H1 (cell line): Measurements from ENCODE around the gene MOB2. TPM values are rescaled to one million over a fixed set of nuclear protein-coding genes. Genes with fewer than 3 reads are reported as not detected.

Experiments
- CTCF ChIA-PET: fragments of 300-600 bp; sonication (Branson Sonifier 250); formaldehyde crosslinking; loops from one replicate; lab custom pipeline; 2021; ENCODE audit not compliant: partially characterized antibody; lab: Charles Lee
- POLR2A ChIA-PET: fragments of 300-600 bp; sonication (Branson Sonifier 250); formaldehyde crosslinking; loops from one replicate; lab custom pipeline; 2021; ENCODE audit warnings: inconsistent platforms; ENCODE audit not compliant: partially characterized antibody; lab: Charles Lee
- DNase-seq, 2 experiments: peaks; one replicate each; pipeline versions ENCODE4 v3.0.0 to v3.0.0-alpha.2; 2010 to 2022; ENCODE audit warnings: low spot score in 2 of 2, low read depth in 1 of 2, mixed read lengths in 1 of 2
- FAIRE-seq: peaks from 2 replicates; lab custom pipeline; 2011; peaks lifted over from hg19 to GRCh38; lab: Jason Lieb, UNC
- H2AFZ ChIP-seq: 2 replicates; pipeline ENCODE4 v1.8.1; 2012; ENCODE audit warnings: low read length, inconsistent platforms
- H2AK5ac ChIP-seq: 2 replicates; pipeline ENCODE4 v1.6.1; 2013; ENCODE audit warnings: low read depth, low read length
- H2BK120ac ChIP-seq: replicated peaks from 2 replicates; pipeline ENCODE3; 2013; ENCODE audit warnings: low read depth, low read length, inconsistent platforms
- H2BK12ac ChIP-seq: 2 replicates; pipeline ENCODE4 v1.6.1; 2013; ENCODE audit warnings: low read depth, low read length
- H2BK15ac ChIP-seq: 2 replicates; pipeline ENCODE4 v1.6.1; 2013; ENCODE audit warnings: low read length
- H2BK20ac ChIP-seq: 2 replicates; pipeline ENCODE4 v1.6.1; 2013; ENCODE audit warnings: low read length
- H2BK5ac ChIP-seq: 2 replicates; pipeline ENCODE4 v1.6.1; 2013; ENCODE audit warnings: low read depth, low read length
- H3K14ac ChIP-seq: 2 replicates; pipeline ENCODE4 v1.6.1; 2013; ENCODE audit warnings: inconsistent platforms; ENCODE audit not compliant: insufficient read length
- H3K18ac ChIP-seq: 2 replicates; pipeline ENCODE4 v1.6.1; 2013; ENCODE audit warnings: low read length; ENCODE audit errors: extremely low read depth
- H3K23ac ChIP-seq: 2 replicates; pipeline ENCODE4 v1.6.1; 2013; ENCODE audit warnings: inconsistent platforms; ENCODE audit not compliant: insufficient read length
- H3K23me2 ChIP-seq: 2 replicates; pipeline ENCODE4 v1.6.1; 2013; ENCODE audit warnings: low read depth, low read length
- H3K27ac ChIP-seq: 2 replicates; pipeline ENCODE4 v1.6.1; 2011; ENCODE audit warnings: low read depth, low read length, inconsistent platforms
- H3K27me3 ChIP-seq, 4 experiments: replicated peaks in 1 of 4; 1 replicate in 1 of 4; 2 replicates in 3 of 4; pipeline versions ENCODE4 v1.6.1 to v1.8.1; 2011 to 2013; ENCODE audit warnings: low read length in 3 of 4, mild to moderate bottlenecking in 3 of 4, inconsistent platforms in 2 of 4, mixed read lengths in 2 of 4, moderate library complexity in 1 of 4; ENCODE audit not compliant: control insufficient read depth in 3 of 4, insufficient read depth in 3 of 4; ENCODE audit errors: extremely low read depth in 1 of 4
- H3K36me3 ChIP-seq, 4 experiments: 2 replicates each; pipeline versions ENCODE4 v1.6.1 to v1.8.1; 2011 to 2013; ENCODE audit warnings: mild to moderate bottlenecking in 4 of 4, low read length in 3 of 4, moderate library complexity in 2 of 4, control low read depth in 1 of 4, inconsistent platforms in 1 of 4; ENCODE audit not compliant: insufficient read depth in 4 of 4, control insufficient read depth in 2 of 4
- H3K4ac ChIP-seq: replicated peaks from 2 replicates; pipeline ENCODE3; 2013; ENCODE audit warnings: low read length, low read depth, mixed read lengths, inconsistent platforms; ENCODE audit not compliant: insufficient read length
- H3K4me1 ChIP-seq, 4 experiments: replicated peaks in 1 of 4; 1 replicate in 1 of 4; 2 replicates in 3 of 4; pipeline versions ENCODE4 v1.6.1 to v1.8.1; 2011 to 2013; ENCODE audit warnings: low read length in 3 of 4, inconsistent platforms in 2 of 4, mixed read lengths in 1 of 4; ENCODE audit not compliant: insufficient read depth in 4 of 4, control insufficient read depth in 3 of 4
- H3K4me2 ChIP-seq, 2 experiments: 2 replicates each; pipeline versions ENCODE4 v1.6.1 to v1.8.1; 2011 to 2013; ENCODE audit warnings: low read depth in 2 of 2, low read length in 2 of 2, control low read depth in 1 of 2, inconsistent platforms in 1 of 2, mild to moderate bottlenecking in 1 of 2; ENCODE audit not compliant: insufficient read depth in 1 of 2
- H3K4me3 ChIP-seq, 4 experiments: fragments of 200-600, 300-600 bp in 1 of 4; sonication (generic), shearing (Covaris generic), sonication (Bioruptor Twin) in 1 of 4; 2 replicates each; pipeline versions ENCODE4 v1.5.1 to v1.8.1; 2011 to 2016; ENCODE audit warnings: low read length in 4 of 4, low read depth in 3 of 4, control low read depth in 2 of 4, inconsistent platforms in 2 of 4, mild to moderate bottlenecking in 2 of 4, mixed read lengths in 1 of 4, moderate library complexity in 1 of 4; ENCODE audit not compliant: insufficient read depth in 2 of 4; ENCODE audit errors: extremely low read depth in 1 of 4
- H3K56ac ChIP-seq: replicated peaks from 2 replicates; pipeline ENCODE3; 2013; ENCODE audit warnings: low read depth, mild to moderate bottlenecking, mixed read lengths, low read length, inconsistent platforms; ENCODE audit not compliant: insufficient read length
- H3K79me1 ChIP-seq: 2 replicates; pipeline ENCODE4 v1.6.1; 2013; ENCODE audit warnings: low read depth, low read length, control low read depth
- H3K79me2 ChIP-seq, 2 experiments: 2 replicates each; pipeline versions ENCODE4 v1.6.1 to v1.8.1; 2012 to 2013; ENCODE audit warnings: low read length in 2 of 2, mild to moderate bottlenecking in 2 of 2, inconsistent platforms in 1 of 2; ENCODE audit not compliant: insufficient read depth in 2 of 2, control insufficient read depth in 1 of 2
- H3K9ac ChIP-seq, 4 experiments: replicated peaks in 1 of 4; 1 replicate in 1 of 4; 2 replicates in 3 of 4; pipeline versions ENCODE4 v1.6.1 to v1.8.1; 2011 to 2013; ENCODE audit warnings: low read depth in 3 of 4, low read length in 3 of 4, control low read depth in 2 of 4, mild to moderate bottlenecking in 2 of 4, moderate library complexity in 2 of 4, inconsistent platforms in 1 of 4; ENCODE audit errors: extremely low read depth in 1 of 4
- H3K9me3 ChIP-seq, 2 experiments: 2 replicates each; pipeline versions ENCODE4 v1.6.1 to v1.8.1; 2012 to 2013; ENCODE audit warnings: mild to moderate bottlenecking in 2 of 2, moderate library complexity in 2 of 2, control low read depth in 1 of 2, inconsistent platforms in 1 of 2, low read depth in 1 of 2, low read length in 1 of 2, mixed read lengths in 1 of 2; ENCODE audit not compliant: insufficient read depth in 2 of 2
- H4K20me1 ChIP-seq, 2 experiments: replicated peaks in 1 of 2; 2 replicates each; pipeline versions ENCODE3 to v1.8.1; 2011 to 2013; ENCODE audit warnings: inconsistent platforms in 2 of 2, low read length in 2 of 2, mild to moderate bottlenecking in 1 of 2; ENCODE audit not compliant: insufficient read depth in 2 of 2, control insufficient read depth in 1 of 2
- H4K5ac ChIP-seq: 2 replicates; pipeline ENCODE4 v1.6.1; 2013; ENCODE audit warnings: low read length, low read depth, mixed read lengths, inconsistent platforms; ENCODE audit not compliant: insufficient read length
- H4K8ac ChIP-seq: 2 replicates; pipeline ENCODE4 v1.8.0; 2013; ENCODE audit warnings: mild to moderate bottlenecking, moderate library complexity, low read length, inconsistent platforms; ENCODE audit not compliant: insufficient read depth; ENCODE audit errors: extremely low read depth
- H4K91ac ChIP-seq: replicated peaks from 2 replicates; pipeline ENCODE3; 2013; ENCODE audit warnings: low read length, mixed read lengths, inconsistent platforms; ENCODE audit not compliant: insufficient read length
- ASH2L ChIP-seq: fragments of 200-600, 300-600 bp; sonication (generic); IDR thresholded peaks from one replicate; pipeline ENCODE4 v1.7.1; 2017; ENCODE audit warnings: low read length
- GABPA ChIP-seq: IDR thresholded peaks from 2 replicates; pipeline ENCODE4 v1.6.1; 2011; ENCODE audit warnings: mild to moderate bottlenecking, low read length, moderate library complexity, borderline replicate concordance; ENCODE audit not compliant: insufficient read depth
- HDAC6 ChIP-seq: IDR thresholded peaks from one replicate; pipeline ENCODE4 v1.7.1; 2012; ENCODE audit warnings: low read depth, mild to moderate bottlenecking, inconsistent platforms, low read length, moderate library complexity
- SP1 ChIP-seq: IDR thresholded peaks from 2 replicates; pipeline ENCODE4 v1.6.1; 2011; ENCODE audit warnings: low read depth, low read length
- ZNF274 ChIP-seq: IDR thresholded peaks from 2 replicates; pipeline ENCODE4 v1.7.0; 2012; ENCODE audit warnings: low read length, borderline replicate concordance; ENCODE audit errors: extremely low read depth
- WGBS, 2 experiments: shearing (Covaris generic) in 1 of 2; methylation state at CpG; one replicate each; pipeline versions ENCODE4 v1.1.6 to v1.1.7; 2013 to 2015; ENCODE audit warnings: low lambda C conversion rate in 2 of 2, mixed read lengths in 2 of 2, inconsistent platforms in 1 of 2, low coverage in 1 of 2, missing lambda C conversion rate in 1 of 2; ENCODE audit not compliant: insufficient replicate concordance in 2 of 2, insufficient coverage in 1 of 2, insufficient read length in 1 of 2; ENCODE audit errors: extremely low coverage in 1 of 2, missing lambda C conversion rate in 1 of 2; 5-methylcytosine and 5-hydroxymethylcytosine counted together
- polyA plus RNA-seq, 7 experiments: library from polyadenylated mRNA; depleted of rRNA in 3 of 7; stranded (reverse) in 5 of 7; unstranded in 2 of 7; fragments of >200 nt in 5 of 7; fragments of 200-250 nt in 2 of 7; gene quantifications; 1 replicate in 5 of 7; 2 replicates in 1 of 7; 4 replicates in 1 of 7; pipeline versions ENCODE4 v1.2.1 to v1.2.3, GENCODE V29; 2011 to 2013; ENCODE audit warnings: missing spikeins in 2 of 7, mixed read lengths in 2 of 7
- total RNA-seq: library from RNA; stranded (reverse); fragmentation: NEBNext Ultra II Directional; extraction: Animal tissue kit (Norgen Biotek cat#: 25700); gene quantifications from 2 replicates; pipeline ENCODE4 v1.2.1, GENCODE V29; 2021
- TF ChIP-seq, protein P1 (sequence below): IDR thresholded peaks from 2 replicates; pipeline ENCODE4 v1.6.1; 2011; ENCODE audit warnings: low read depth, mild to moderate bottlenecking, low read length; ENCODE audit not compliant: insufficient read depth
- TF ChIP-seq, protein P2 (sequence below), 3 experiments: IDR thresholded peaks; 1 replicate in 2 of 3; 2 replicates in 1 of 3; pipeline versions ENCODE4 v1.5.1 to v1.6.1; 2011; ENCODE audit warnings: low read length in 3 of 3, mild to moderate bottlenecking in 3 of 3, inconsistent platforms in 2 of 3, low read depth in 1 of 3, moderate library complexity in 1 of 3; ENCODE audit not compliant: insufficient read depth in 1 of 3; ENCODE audit errors: control extremely low read depth in 1 of 3
- TF ChIP-seq, protein P3 (sequence below): IDR thresholded peaks from 2 replicates; pipeline ENCODE4 v1.6.1; 2012; ENCODE audit warnings: low read length, inconsistent platforms

Gene MOB2
- total and polyA plus RNA-seq, 2 of the 8 experiments (the other 6 are each of a cell fraction or from before 2014, with no cell fraction given), result 18.6 to 28.2 TPM

DNA sequence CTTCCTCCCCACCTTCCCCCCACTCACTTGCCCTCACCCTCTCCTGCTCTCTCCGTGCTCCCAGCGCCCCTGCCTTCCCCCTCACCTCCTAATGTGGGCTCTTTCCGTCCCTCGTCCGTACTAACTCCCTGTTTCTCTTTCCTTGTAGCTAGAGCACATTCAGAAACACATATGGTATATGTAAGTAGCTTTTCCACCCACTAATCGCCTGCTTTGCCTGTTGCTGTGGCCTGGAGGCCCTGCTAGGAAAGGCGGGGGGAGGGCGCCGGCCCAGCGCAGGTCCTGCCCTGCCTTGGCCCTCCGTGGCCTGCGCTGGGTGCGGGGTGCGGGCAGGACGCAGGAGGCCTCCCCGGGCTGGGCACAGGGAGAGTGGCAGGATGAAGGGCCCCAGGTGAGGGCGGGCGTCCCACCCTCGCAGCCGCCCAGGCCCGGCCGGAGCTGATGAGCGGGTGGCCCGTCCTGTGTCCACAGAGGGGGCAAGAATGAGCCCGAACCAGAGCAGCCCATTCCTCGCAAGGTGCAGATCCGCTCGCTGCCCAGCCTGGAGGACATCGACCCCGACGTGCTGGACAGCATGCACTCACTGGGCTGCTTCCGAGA lies 41.7 kb downstream of the MOB2 start:
- Histone ChIP-seq H3K27ac (no peak overlapping the region), H3K23me2 (no peaks in the 10 kb centered on the region), H2AFZ (no peak overlapping the region), H2AK5ac (no peak overlapping the region), H3K56ac (no peak overlapping the region), H2BK15ac (no peak overlapping the region), H3K4me3 (no peak overlapping the region), H4K5ac (no peak overlapping the region), H3K4me2 (no peak overlapping the region), H3K18ac (no peak overlapping the region), H4K20me1 (peaks cover 0 to 6% of the 10 kb centered on the region in 2 experiments), H2BK12ac (no peak overlapping the region), H3K14ac (no peak overlapping the region), H3K27me3 (no peaks in the 10 kb centered on the region), H3K23ac (no peak overlapping the region), H2BK20ac (no peak overlapping the region), H3K4ac (no peak overlapping the region), H3K9me3 (no peaks in the 10 kb centered on the region), H4K8ac (no peak overlapping the region), H4K91ac (no peak overlapping the region), H3K4me1 (peaks cover 0 to 3% (median 0%) of the 10 kb centered on the region in 4 experiments; a peak in 2 of 7 replicates), H3K9ac (no peak overlapping the region), H2BK120ac (no peak overlapping the region), H3K79me1 (no peaks in the 10 kb centered on the region), H3K36me3 (peaks cover 0 to 30% (median 2%) of the 10 kb centered on the region in 4 experiments; a peak in 4 of 8 replicates), H3K79me2 (no peaks in the 10 kb centered on the region), H2BK5ac (no peak overlapping the region)
- WGBS, 2 experiments, result 93% methylated on average over 32 of the region's 32 CpGs; no CpG with 5 or more reads in 1 of the 2 experiments
- FAIRE-seq (no peak), DNase-seq (no peak)
- POLR2A ChIA-PET, result no interaction called here
- CTCF ChIA-PET, result interaction anchor here (1.4 kb wide), 1 partner anchor 8 kb away, joined by 3 read pairs; no protein-coding TSS in a partner anchor
- TF ChIP-seq GABPA (no peak), ASH2L (no peak), HDAC6 (no peak), ZNF274 (no peak), SP1 (no peak)
- TF ChIP-seq, protein P1, sequence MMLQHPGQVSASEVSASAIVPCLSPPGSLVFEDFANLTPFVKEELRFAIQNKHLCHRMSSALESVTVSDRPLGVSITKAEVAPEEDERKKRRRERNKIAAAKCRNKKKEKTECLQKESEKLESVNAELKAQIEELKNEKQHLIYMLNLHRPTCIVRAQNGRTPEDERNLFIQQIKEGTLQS, result no peak
- TF ChIP-seq, protein P2, sequence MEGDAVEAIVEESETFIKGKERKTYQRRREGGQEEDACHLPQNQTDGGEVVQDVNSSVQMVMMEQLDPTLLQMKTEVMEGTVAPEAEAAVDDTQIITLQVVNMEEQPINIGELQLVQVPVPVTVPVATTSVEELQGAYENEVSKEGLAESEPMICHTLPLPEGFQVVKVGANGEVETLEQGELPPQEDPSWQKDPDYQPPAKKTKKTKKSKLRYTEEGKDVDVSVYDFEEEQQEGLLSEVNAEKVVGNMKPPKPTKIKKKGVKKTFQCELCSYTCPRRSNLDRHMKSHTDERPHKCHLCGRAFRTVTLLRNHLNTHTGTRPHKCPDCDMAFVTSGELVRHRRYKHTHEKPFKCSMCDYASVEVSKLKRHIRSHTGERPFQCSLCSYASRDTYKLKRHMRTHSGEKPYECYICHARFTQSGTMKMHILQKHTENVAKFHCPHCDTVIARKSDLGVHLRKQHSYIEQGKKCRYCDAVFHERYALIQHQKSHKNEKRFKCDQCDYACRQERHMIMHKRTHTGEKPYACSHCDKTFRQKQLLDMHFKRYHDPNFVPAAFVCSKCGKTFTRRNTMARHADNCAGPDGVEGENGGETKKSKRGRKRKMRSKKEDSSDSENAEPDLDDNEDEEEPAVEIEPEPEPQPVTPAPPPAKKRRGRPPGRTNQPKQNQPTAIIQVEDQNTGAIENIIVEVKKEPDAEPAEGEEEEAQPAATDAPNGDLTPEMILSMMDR (IDR thresholded peaks at IDR 0.05; ENCODE audit: control extremely low read depth in 1 of 3, insufficient read depth in 1 of 3, low read depth in 1 of 3, low read length in 3 of 3), result no peak
- TF ChIP-seq, protein P3, sequence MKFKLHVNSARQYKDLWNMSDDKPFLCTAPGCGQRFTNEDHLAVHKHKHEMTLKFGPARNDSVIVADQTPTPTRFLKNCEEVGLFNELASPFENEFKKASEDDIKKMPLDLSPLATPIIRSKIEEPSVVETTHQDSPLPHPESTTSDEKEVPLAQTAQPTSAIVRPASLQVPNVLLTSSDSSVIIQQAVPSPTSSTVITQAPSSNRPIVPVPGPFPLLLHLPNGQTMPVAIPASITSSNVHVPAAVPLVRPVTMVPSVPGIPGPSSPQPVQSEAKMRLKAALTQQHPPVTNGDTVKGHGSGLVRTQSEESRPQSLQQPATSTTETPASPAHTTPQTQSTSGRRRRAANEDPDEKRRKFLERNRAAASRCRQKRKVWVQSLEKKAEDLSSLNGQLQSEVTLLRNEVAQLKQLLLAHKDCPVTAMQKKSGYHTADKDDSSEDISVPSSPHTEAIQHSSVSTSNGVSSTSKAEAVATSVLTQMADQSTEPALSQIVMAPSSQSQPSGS, result no peak
